GM12878 (cell line): ENCODE results near the gene STMP1.

ENCODE experiments used
- CHD1 ChIP-seq: IDR thresholded peaks from 2 replicates; pipeline ENCODE4 v1.6.1; 2012; ENCODE audit warnings: low read depth, low read length, improper control_type of control experiment
- JUND ChIP-seq: IDR thresholded peaks from 2 replicates; pipeline ENCODE4 v1.6.1; 2012; ENCODE audit warnings: low read depth, mild to moderate bottlenecking, low read length, improper control_type of control experiment, moderate library complexity
- RFX5 ChIP-seq: IDR thresholded peaks from 2 replicates; pipeline ENCODE4 v1.6.1; 2011; ENCODE audit warnings: low read depth, low read length, improper control_type of control experiment
- TF ChIP-seq, protein P1 (sequence below): fragments of 450-650 bp; IDR thresholded peaks from 2 replicates; pipeline ENCODE4 v1.6.1; 2017; ENCODE audit warnings: antibody characterized with exemption, mild to moderate bottlenecking, moderate library complexity
- TF ChIP-seq, protein P2 (sequence below), 3 experiments: IDR thresholded peaks in 2 of 3; conservative IDR thresholded peaks in 1 of 3; 2 replicates each; pipeline ENCODE4 v1.5.1; 2011; ENCODE audit warnings: low read depth in 3 of 3, low read length in 3 of 3, mild to moderate bottlenecking in 3 of 3, control low read depth in 2 of 3, moderate library complexity in 2 of 3, inconsistent platforms in 1 of 3, mixed read lengths in 1 of 3; ENCODE audit not compliant: control insufficient read depth in 2 of 3, insufficient read depth in 1 of 3; ENCODE audit errors: extremely low read depth in 1 of 3

DNA sequence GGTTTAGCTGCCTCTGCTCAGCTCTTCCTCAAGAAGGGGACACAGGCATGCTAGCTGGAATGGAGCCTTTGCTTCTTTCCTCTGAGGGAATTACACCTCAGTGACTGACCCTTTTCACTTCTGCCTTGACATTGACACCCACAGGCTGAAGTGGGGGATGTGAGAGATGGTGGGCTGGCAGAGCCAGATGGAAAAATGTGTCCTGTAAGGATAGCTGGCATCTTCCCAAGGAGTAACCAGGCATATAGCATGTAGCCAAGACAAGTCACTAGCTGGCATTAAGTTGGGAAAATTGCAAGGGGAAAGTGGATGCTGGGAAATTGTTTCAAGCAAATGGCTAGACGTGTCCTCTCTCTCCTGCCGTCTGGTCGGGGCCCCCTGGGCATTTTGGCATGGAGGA is 19.9 kb downstream of the STMP1 start:
- TF ChIP-seq CHD1, result no peak
- TF ChIP-seq, protein P1, sequence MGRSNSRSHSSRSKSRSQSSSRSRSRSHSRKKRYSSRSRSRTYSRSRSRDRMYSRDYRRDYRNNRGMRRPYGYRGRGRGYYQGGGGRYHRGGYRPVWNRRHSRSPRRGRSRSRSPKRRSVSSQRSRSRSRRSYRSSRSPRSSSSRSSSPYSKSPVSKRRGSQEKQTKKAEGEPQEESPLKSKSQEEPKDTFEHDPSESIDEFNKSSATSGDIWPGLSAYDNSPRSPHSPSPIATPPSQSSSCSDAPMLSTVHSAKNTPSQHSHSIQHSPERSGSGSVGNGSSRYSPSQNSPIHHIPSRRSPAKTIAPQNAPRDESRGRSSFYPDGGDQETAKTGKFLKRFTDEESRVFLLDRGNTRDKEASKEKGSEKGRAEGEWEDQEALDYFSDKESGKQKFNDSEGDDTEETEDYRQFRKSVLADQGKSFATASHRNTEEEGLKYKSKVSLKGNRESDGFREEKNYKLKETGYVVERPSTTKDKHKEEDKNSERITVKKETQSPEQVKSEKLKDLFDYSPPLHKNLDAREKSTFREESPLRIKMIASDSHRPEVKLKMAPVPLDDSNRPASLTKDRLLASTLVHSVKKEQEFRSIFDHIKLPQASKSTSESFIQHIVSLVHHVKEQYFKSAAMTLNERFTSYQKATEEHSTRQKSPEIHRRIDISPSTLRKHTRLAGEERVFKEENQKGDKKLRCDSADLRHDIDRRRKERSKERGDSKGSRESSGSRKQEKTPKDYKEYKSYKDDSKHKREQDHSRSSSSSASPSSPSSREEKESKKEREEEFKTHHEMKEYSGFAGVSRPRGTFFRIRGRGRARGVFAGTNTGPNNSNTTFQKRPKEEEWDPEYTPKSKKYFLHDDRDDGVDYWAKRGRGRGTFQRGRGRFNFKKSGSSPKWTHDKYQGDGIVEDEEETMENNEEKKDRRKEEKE, result no peak
- TF ChIP-seq, protein P2, sequence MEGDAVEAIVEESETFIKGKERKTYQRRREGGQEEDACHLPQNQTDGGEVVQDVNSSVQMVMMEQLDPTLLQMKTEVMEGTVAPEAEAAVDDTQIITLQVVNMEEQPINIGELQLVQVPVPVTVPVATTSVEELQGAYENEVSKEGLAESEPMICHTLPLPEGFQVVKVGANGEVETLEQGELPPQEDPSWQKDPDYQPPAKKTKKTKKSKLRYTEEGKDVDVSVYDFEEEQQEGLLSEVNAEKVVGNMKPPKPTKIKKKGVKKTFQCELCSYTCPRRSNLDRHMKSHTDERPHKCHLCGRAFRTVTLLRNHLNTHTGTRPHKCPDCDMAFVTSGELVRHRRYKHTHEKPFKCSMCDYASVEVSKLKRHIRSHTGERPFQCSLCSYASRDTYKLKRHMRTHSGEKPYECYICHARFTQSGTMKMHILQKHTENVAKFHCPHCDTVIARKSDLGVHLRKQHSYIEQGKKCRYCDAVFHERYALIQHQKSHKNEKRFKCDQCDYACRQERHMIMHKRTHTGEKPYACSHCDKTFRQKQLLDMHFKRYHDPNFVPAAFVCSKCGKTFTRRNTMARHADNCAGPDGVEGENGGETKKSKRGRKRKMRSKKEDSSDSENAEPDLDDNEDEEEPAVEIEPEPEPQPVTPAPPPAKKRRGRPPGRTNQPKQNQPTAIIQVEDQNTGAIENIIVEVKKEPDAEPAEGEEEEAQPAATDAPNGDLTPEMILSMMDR (IDR thresholded peaks at IDR 0.05 in 2 of 3, conservative IDR thresholded peaks at IDR 0.05 in 1 of 3; ENCODE audit: control insufficient read depth in 2 of 3, extremely low read depth in 1 of 3, insufficient read depth in 1 of 3, low read depth in 3 of 3, low read length in 3 of 3), result no peak
- no peak for TF ChIP-seq RFX5
- no peak for TF ChIP-seq JUND
